RKO (cell line): ENCODE data around the gene SLC7A6OS.
A peak's percentile ranks its signal among the peaks of the same experiment; 100 is the strongest.

ENCODE experiments used
- DNase-seq: peaks from one replicate; pipeline ENCODE4 v3.0.0-alpha.2; 2016; ENCODE audit warnings: low spot score

Gene SLC7A6OS

GRCh38 chr16:68344252-68344651 lies 33.5 kb upstream of the SLC7A6OS start:
- no peak for DNase-seq

GRCh38 chr16:68343137-68343536 lies 32.4 kb upstream of the SLC7A6OS start:
- DNase-seq = no peak

- DNase-seq = no peak
Observed at GRCh38 chr16:68342620-68343019, 31.9 kb upstream of the SLC7A6OS start.

- DNase-seq = no peak
Observed at GRCh38 chr16:68339214-68339613, 28.5 kb upstream of the SLC7A6OS start.

GRCh38 chr16:68338326-68339119 lies 27.8 kb upstream of the SLC7A6OS start:
- no peak for DNase-seq

GRCh38 chr16:68335175-68335574 lies 24.4 kb upstream of the SLC7A6OS start:
- DNase-seq = no peak

GRCh38 chr16:68332411-68333121 lies 21.8 kb upstream of the SLC7A6OS start:
- DNase-seq = no peak

GRCh38 chr16:68331879-68332410 lies 21.2 kb upstream of the SLC7A6OS start:
- DNase-seq = no peak

GRCh38 chr16:68328860-68329390 lies 18.2 kb upstream of the SLC7A6OS start:
- DNase-seq = no peak

GRCh38 chr16:68328151-68328859 lies 17.6 kb upstream of the SLC7A6OS start:
- peak; percentile 82 for DNase-seq

- DNase-seq = no peak
Observed at GRCh38 chr16:68324780-68325357, 14.1 kb upstream of the SLC7A6OS start.

GRCh38 chr16:68324336-68324735 lies 13.6 kb upstream of the SLC7A6OS start:
- no peak for DNase-seq

GRCh38 chr16:68319185-68319908 lies 8.6 kb upstream of the SLC7A6OS start:
- no peak for DNase-seq

GRCh38 chr16:68313116-68313515 lies 2.4 kb upstream of the SLC7A6OS start:
- DNase-seq = no peak

GRCh38 chr16:68310437-68310773 lies 341 bp downstream of the SLC7A6OS start:
- DNase-seq = no peak

GRCh38 chr16:68309799-68310198 lies 947 bp downstream of the SLC7A6OS start:
- DNase-seq = peak; percentile 13

- DNase-seq = no peak
Observed at GRCh38 chr16:68306633-68307032, 4.1 kb downstream of the SLC7A6OS start.

- no peak for DNase-seq
Observed at GRCh38 chr16:68300734-68301459, 9.8 kb downstream of the SLC7A6OS start.

- no peak for DNase-seq
Observed at GRCh38 chr16:68299571-68300453, 10.9 kb downstream of the SLC7A6OS start.
